H9 (cell line): ENCODE measurements around the gene LCE3A. TPM values are rescaled to one million over a fixed set of nuclear protein-coding genes. Genes with fewer than 3 reads are reported as not detected.

Experiments
- DNase-seq: peaks from one replicate; pipeline ENCODE4 v3.0.0-alpha.2; 2017
- H2AFZ ChIP-seq: one replicate; pipeline ENCODE4 v1.6.1; 2013; ENCODE audit warnings: mild to moderate bottlenecking, low read length, control low read depth, moderate library complexity
- H2AK5ac ChIP-seq: 2 replicates; pipeline ENCODE4 v1.6.1; 2013; ENCODE audit warnings: low read length, control low read depth, mixed read lengths; ENCODE audit not compliant: insufficient read length
- H2BK120ac ChIP-seq: one replicate; pipeline ENCODE4 v1.6.1; 2013; ENCODE audit warnings: low read depth, mild to moderate bottlenecking, low read length, control low read depth, inconsistent platforms; ENCODE audit not compliant: poor library complexity, severe bottlenecking
- H2BK12ac ChIP-seq: 2 replicates; pipeline ENCODE4 v1.6.1; 2013; ENCODE audit warnings: low read length, control low read depth, mixed read lengths, low read depth; ENCODE audit not compliant: insufficient read length
- H2BK15ac ChIP-seq: 2 replicates; pipeline ENCODE4 v1.6.1; 2013; ENCODE audit warnings: low read depth, low read length, control low read depth
- H2BK20ac ChIP-seq: one replicate; pipeline ENCODE4 v1.6.1; 2013; ENCODE audit warnings: low read depth, mild to moderate bottlenecking, low read length, control low read depth, inconsistent platforms; ENCODE audit not compliant: poor library complexity, severe bottlenecking
- H2BK5ac ChIP-seq: 2 replicates; pipeline ENCODE4 v1.6.1; 2013; ENCODE audit warnings: low read length, control low read depth, mixed read lengths; ENCODE audit not compliant: insufficient read length
- H3K14ac ChIP-seq: 2 replicates; pipeline ENCODE4 v1.6.1; 2013; ENCODE audit warnings: low read length, control low read depth; ENCODE audit not compliant: insufficient read depth
- H3K18ac ChIP-seq: 2 replicates; pipeline ENCODE4 v1.6.1; 2013; ENCODE audit warnings: low read depth, mild to moderate bottlenecking, mixed read lengths, low read length, control low read depth; ENCODE audit not compliant: insufficient read length
- H3K23ac ChIP-seq: 2 replicates; pipeline ENCODE4 v1.6.1; 2013; ENCODE audit warnings: low read length, control low read depth, mixed read lengths, low read depth; ENCODE audit not compliant: insufficient read length
- H3K23me2 ChIP-seq: 2 replicates; pipeline ENCODE4 v1.6.1; 2013; ENCODE audit warnings: low read depth, mild to moderate bottlenecking, mixed read lengths, low read length, control low read depth; ENCODE audit not compliant: insufficient read length, poor library complexity, severe bottlenecking
- H3K27ac ChIP-seq: 2 replicates; pipeline ENCODE4 v1.5.1; 2013; ENCODE audit warnings: low read length, control low read depth, mixed read lengths, low read depth; ENCODE audit not compliant: insufficient read length
- H3K27me3 ChIP-seq: 2 replicates; pipeline ENCODE4 v1.6.1; 2013; ENCODE audit warnings: low read length, control low read depth, inconsistent platforms; ENCODE audit not compliant: insufficient read depth
- H3K4ac ChIP-seq: 2 replicates; pipeline ENCODE4 v1.6.1; 2013; ENCODE audit warnings: low read depth, mild to moderate bottlenecking, control low read depth, inconsistent platforms, low read length, moderate library complexity
- H3K4me1 ChIP-seq: 2 replicates; pipeline ENCODE4 v1.6.1; 2013; ENCODE audit warnings: low read length, control low read depth, inconsistent platforms; ENCODE audit not compliant: insufficient read depth
- H3K4me2 ChIP-seq: 2 replicates; pipeline ENCODE4 v1.6.1; 2013; ENCODE audit warnings: low read length, control low read depth, mixed read lengths; ENCODE audit not compliant: insufficient read length, insufficient read depth
- H3K56ac ChIP-seq: 2 replicates; pipeline ENCODE4 v1.6.1; 2013; ENCODE audit warnings: low read depth, mild to moderate bottlenecking, mixed read lengths, low read length, control low read depth; ENCODE audit not compliant: insufficient read length
- H3K79me1 ChIP-seq: 2 replicates; pipeline ENCODE4 v1.6.1; 2013; ENCODE audit warnings: low read depth, mild to moderate bottlenecking, moderate library complexity, low read length, control low read depth, inconsistent platforms; ENCODE audit not compliant: insufficient read depth, poor library complexity, severe bottlenecking
- H3K79me2 ChIP-seq: 2 replicates; pipeline ENCODE4 v1.6.1; 2013; ENCODE audit warnings: low read length, control low read depth, inconsistent platforms; ENCODE audit not compliant: insufficient read depth
- H3K9ac ChIP-seq: 2 replicates; pipeline ENCODE4 v1.6.1; 2013; ENCODE audit warnings: low read length, control low read depth, mixed read lengths; ENCODE audit not compliant: insufficient read length; ENCODE audit errors: extremely low read depth
- H3K9me3 ChIP-seq: one replicate; pipeline ENCODE4 v1.6.1; 2013; ENCODE audit warnings: low read depth, low read length, inconsistent platforms; ENCODE audit not compliant: control insufficient read depth
- H3T11ph ChIP-seq: one replicate; pipeline ENCODE4 v1.6.1; 2013; ENCODE audit warnings: mild to moderate bottlenecking, low read length, control low read depth, inconsistent platforms
- H4K20me1 ChIP-seq: one replicate; pipeline ENCODE4 v1.6.1; 2013; ENCODE audit not compliant: control insufficient read depth, insufficient read length, insufficient read depth
- H4K5ac ChIP-seq: 2 replicates; pipeline ENCODE4 v1.6.1; 2013; ENCODE audit warnings: low read depth, mild to moderate bottlenecking, mixed read lengths, low read length, control low read depth; ENCODE audit not compliant: insufficient read length
- H4K8ac ChIP-seq: replicated peaks from 2 replicates; pipeline ENCODE4 v1.6.1; 2013; ENCODE audit warnings: low read length, control low read depth, mixed read lengths, low read depth; ENCODE audit not compliant: insufficient read length
- H4K91ac ChIP-seq: 2 replicates; pipeline ENCODE4 v1.6.1; 2013; ENCODE audit warnings: low read depth, mild to moderate bottlenecking, moderate library complexity, mixed read lengths, low read length, control low read depth; ENCODE audit not compliant: insufficient read length
- H3K27ac Mint-ChIP-seq, 3 experiments: 2 replicates in 2 of 3; 3 replicates in 1 of 3; pipeline ENCODE4 v1.8.0; 2020 to 2021; ENCODE audit warnings: mixed read lengths in 3 of 3, mild to moderate bottlenecking in 1 of 3, moderate library complexity in 1 of 3
- H3K27me3 Mint-ChIP-seq: 2 replicates; pipeline ENCODE4 v1.8.0; 2021; ENCODE audit warnings: low read depth, mild to moderate bottlenecking, moderate library complexity, mixed read lengths
- H3K36me3 Mint-ChIP-seq, 3 experiments: 2 replicates in 2 of 3; 3 replicates in 1 of 3; pipeline ENCODE4 v1.8.0; 2020 to 2021; ENCODE audit warnings: low read depth in 3 of 3, mixed read lengths in 3 of 3; ENCODE audit not compliant: insufficient read depth in 1 of 3
- H3K4me1 Mint-ChIP-seq, 2 experiments: 2 replicates each; pipeline ENCODE4 v1.8.0; 2020; ENCODE audit warnings: mixed read lengths in 2 of 2
- H3K4me3 Mint-ChIP-seq, 2 experiments: 2 replicates in 1 of 2; 3 replicates in 1 of 2; pipeline ENCODE4 v1.8.0; 2020 to 2021; ENCODE audit warnings: mild to moderate bottlenecking in 2 of 2, mixed read lengths in 2 of 2, moderate library complexity in 1 of 2
- H3K9me3 Mint-ChIP-seq, 2 experiments: 2 replicates in 1 of 2; 3 replicates in 1 of 2; pipeline ENCODE4 v1.8.0; 2020; ENCODE audit warnings: mild to moderate bottlenecking in 2 of 2, mixed read lengths in 2 of 2, moderate library complexity in 1 of 2
- CTCF ChIP-seq: fragments of 200-600 bp; sonication (generic); conservative IDR thresholded peaks from 3 replicates; pipeline ENCODE4 v1.8.0; 2021; ENCODE audit warnings: antibody characterized with exemption, mild to moderate bottlenecking
- WGBS: extraction: QIAGEN DNeasy Blood & Tissue Kit; methylation state at CpG from one replicate; pipeline ENCODE4 v1.1.7; 2013; ENCODE audit warnings: missing lambda C conversion rate, low lambda C conversion rate, mixed read lengths; ENCODE audit not compliant: insufficient read length; ENCODE audit errors: extremely low coverage; 5-methylcytosine and 5-hydroxymethylcytosine counted together
- total RNA-seq: library from RNA; stranded (reverse); gene quantifications from 2 replicates; pipeline ENCODE4 v1.2.1, GENCODE V29; 2021

LCE3A gene
- total RNA-seq, 1 experiment from 2014 or later, result not detected

- Histone ChIP-seq H2BK15ac (no peak within 1 kb of the TSS), H4K8ac (no peak within 1 kb of the TSS), H3K4ac (no peak within 1 kb of the TSS), H3K4me2 (no peak within 1 kb of the TSS), H2BK12ac (no peak within 1 kb of the TSS), H3T11ph (no peak within 1 kb of the TSS), H3K9ac (no peak within 1 kb of the TSS), H2BK5ac (no peak within 1 kb of the TSS), H4K91ac (no peak within 1 kb of the TSS), H3K79me1 (no peaks in the 10 kb centered on the region), H3K18ac (no peak within 1 kb of the TSS), H2AFZ (no peak within 1 kb of the TSS), H3K9me3 (peaks cover 91% of the 10 kb centered on the region), H2BK20ac (no peak within 1 kb of the TSS), H2BK120ac (no peak within 1 kb of the TSS), H4K20me1 (no peaks in the 10 kb centered on the region), H2AK5ac (no peak within 1 kb of the TSS), H3K14ac (no peak within 1 kb of the TSS), H3K4me1 (no peaks in the 10 kb centered on the region), H3K27ac (no peak within 1 kb of the TSS), H3K79me2 (no peaks in the 10 kb centered on the region), H3K23me2 (no peaks in the 10 kb centered on the region), H4K5ac (no peak within 1 kb of the TSS), H3K23ac (no peak within 1 kb of the TSS), H3K56ac (no peak within 1 kb of the TSS), H3K27me3 (no peaks in the 10 kb centered on the region)
- Mint-ChIP-seq H3K4me1 (no peaks in the 10 kb centered on the region), H3K27ac (no peak within 1 kb of the TSS), H3K36me3 (peaks cover 0 to 23% (median 10%) of the 10 kb centered on the region in 3 experiments; a peak in 6 of 7 replicates), H3K27me3 (no peaks in the 10 kb centered on the region; the same call in none of the 2 replicates), H3K9me3 (peaks cover 95 to 98% of the 10 kb centered on the region in 2 experiments), H3K4me3 (no peak within 1 kb of the TSS)
- DNase-seq, result no peak
- no peak for TF ChIP-seq CTCF
- WGBS, result no CpG with 5 or more reads among the region's 3 CpGs
Measured at GRCh38 chr1:152663098-152663497, 40.2 kb upstream of the LCE3A start, which contains the start of gene LCE2D. Gene LCE2D (plus strand): TSS chr1:152663380. CDS start chr1:152664106, 726 bp downstream.
